ENCODE results near the gene SUMO3. TPM values are rescaled to one million over a fixed set of nuclear protein-coding genes. Genes with fewer than 3 reads are reported as not detected.
A peak's percentile ranks its signal among the peaks of the same experiment; 100 is the strongest.

The SUMO3 gene
- total and polyA plus RNA-seq, 4 donors: 66.8 to 159 (median 112) TPM

GRCh38 chr21:44805226-44805625, 12.6 kb downstream of the SUMO3 start:
- no peaks in the 10 kb centered on the region for H3K27me3 ChIP-seq (ENCODE audit: control insufficient read depth, insufficient read depth, low read length)
- WGBS (ENCODE audit: insufficient coverage): 82% methylated on average over 2 of the region's 4 CpGs
- H3K36me3 ChIP-seq (ENCODE audit: control insufficient read depth, insufficient read depth, low read length): peaks cover 46% of the 10 kb centered on the region
- H3K9me3 ChIP-seq (ENCODE audit: control insufficient read depth, insufficient read depth, low read length): no peaks in the 10 kb centered on the region
- peaks cover 15% of the 10 kb centered on the region for H3K4me1 ChIP-seq (ENCODE audit: control insufficient read depth, insufficient read depth, low read length)
- no peak for DNase-seq (ENCODE audit: low read depth in 4 of 6, low spot score in 6 of 6)
- H3K27ac ChIP-seq (ENCODE audit: low read depth, low read length): no peak overlapping the region
- H3K4me3 ChIP-seq (ENCODE audit: low read depth, low read length): no peak overlapping the region

GRCh38 chr21:44804762-44805161, 13.1 kb downstream of the SUMO3 start:
- no peak for DNase-seq (ENCODE audit: low read depth in 4 of 6, low spot score in 6 of 6)
- peaks cover 42% of the 10 kb centered on the region for H3K36me3 ChIP-seq (ENCODE audit: control insufficient read depth, insufficient read depth, low read length)
- H3K9me3 ChIP-seq (ENCODE audit: control insufficient read depth, insufficient read depth, low read length): no peaks in the 10 kb centered on the region
- 59% methylated on average over 5 of the region's 6 CpGs for WGBS (ENCODE audit: insufficient coverage)
- H3K4me3 ChIP-seq (ENCODE audit: low read depth, low read length): no peak overlapping the region
- H3K27me3 ChIP-seq (ENCODE audit: control insufficient read depth, insufficient read depth, low read length): no peaks in the 10 kb centered on the region
- H3K4me1 ChIP-seq (ENCODE audit: control insufficient read depth, insufficient read depth, low read length): peaks cover 15% of the 10 kb centered on the region
- H3K27ac ChIP-seq (ENCODE audit: low read depth, low read length): no peak overlapping the region

GRCh38 chr21:44803651-44804050, 14.2 kb downstream of the SUMO3 start:
- Histone ChIP-seq H3K27me3 (ENCODE audit: control insufficient read depth, insufficient read depth, low read length) (no peaks in the 10 kb centered on the region), H3K36me3 (ENCODE audit: control insufficient read depth, insufficient read depth, low read length) (peaks cover 32% of the 10 kb centered on the region), H3K4me1 (ENCODE audit: control insufficient read depth, insufficient read depth, low read length) (peaks cover 15% of the 10 kb centered on the region), H3K4me3 (ENCODE audit: low read depth, low read length) (no peak overlapping the region), H3K27ac (ENCODE audit: low read depth, low read length) (no peak overlapping the region), H3K9me3 (ENCODE audit: control insufficient read depth, insufficient read depth, low read length) (no peaks in the 10 kb centered on the region)
- 100% methylated on average over 1 of the region's 3 CpGs for WGBS (ENCODE audit: insufficient coverage)
- DNase-seq (ENCODE audit: low read depth in 4 of 6, low spot score in 6 of 6): no peak

DNA sequence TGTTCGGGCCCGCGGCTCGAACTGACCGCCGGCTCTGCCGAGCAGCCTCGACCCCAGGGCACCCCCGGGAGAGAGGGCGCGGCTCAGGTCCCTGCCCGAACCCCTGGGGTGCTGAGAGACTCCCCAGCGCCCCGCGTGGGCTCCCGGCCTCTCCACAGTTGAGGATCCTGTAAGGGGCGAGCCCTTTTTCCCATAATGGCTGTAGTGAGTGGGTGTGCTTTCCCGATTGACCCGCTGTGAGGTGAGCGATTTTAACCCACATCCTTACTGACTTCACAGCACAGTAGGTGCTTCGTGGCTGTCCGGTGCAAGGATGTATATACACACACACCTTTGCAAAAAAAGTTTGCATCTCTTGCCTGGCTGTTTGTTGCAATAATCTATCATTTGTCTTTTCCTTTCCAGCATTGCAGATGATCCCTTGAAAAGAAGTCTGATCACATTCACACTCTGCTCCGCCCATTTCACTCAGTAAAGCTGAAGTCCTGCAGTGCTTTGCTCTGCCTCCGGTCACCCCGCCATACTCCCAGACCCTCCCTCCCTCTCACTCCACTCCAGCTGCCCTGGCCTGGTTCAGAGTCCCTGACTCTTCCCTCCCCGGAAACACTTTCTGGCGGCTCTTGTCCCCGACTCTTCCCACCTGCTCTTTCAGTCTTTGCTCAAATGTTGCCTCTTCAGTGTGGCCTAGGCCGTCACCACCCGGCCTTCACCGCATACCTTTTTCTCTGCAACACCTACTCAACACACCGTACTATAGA, 15.3 kb downstream of the SUMO3 start:
- no peak overlapping the region for H3K27ac ChIP-seq (ENCODE audit: low read depth, low read length)
- 16% methylated on average over 29 of the region's 32 CpGs for WGBS (ENCODE audit: insufficient coverage)

GRCh38 chr21:44801468-44802395, 16.1 kb downstream of the SUMO3 start, which contains the start of gene UBE2G2:
Gene UBE2G2, minus strand, starts transcription at chr21:44801820. Its CDS starts 72 bp downstream, at chr21:44801748.
- peaks cover 15% of the 10 kb centered on the region for H3K36me3 ChIP-seq (ENCODE audit: control insufficient read depth, insufficient read depth, low read length)
- peak within 1 kb of the TSS; percentile 77 for H3K4me3 ChIP-seq (ENCODE audit: low read depth, low read length)
- WGBS (ENCODE audit: insufficient coverage): under 1% methylated on average over 97 of the region's 97 CpGs
- H3K27me3 ChIP-seq (ENCODE audit: control insufficient read depth, insufficient read depth, low read length): no peaks in the 10 kb centered on the region
- H3K9me3 ChIP-seq (ENCODE audit: control insufficient read depth, insufficient read depth, low read length): no peaks in the 10 kb centered on the region
- no peak within 1 kb of the TSS for H3K27ac ChIP-seq (ENCODE audit: low read depth, low read length)
- peak in 5 of 6 donors; percentile 57 to 95 (median 80) for DNase-seq (ENCODE audit: low read depth in 4 of 6, low spot score in 6 of 6)
- H3K4me1 ChIP-seq (ENCODE audit: control insufficient read depth, insufficient read depth, low read length): peaks cover 15% of the 10 kb centered on the region

More for the DNA sequence above, 15.3 kb downstream of the SUMO3 start:
- Histone ChIP-seq H3K4me1 (ENCODE audit: control insufficient read depth, insufficient read depth, low read length) (peaks cover 15% of the 10 kb centered on the region), H3K27me3 (ENCODE audit: control insufficient read depth, insufficient read depth, low read length) (no peaks in the 10 kb centered on the region), H3K36me3 (ENCODE audit: control insufficient read depth, insufficient read depth, low read length) (peaks cover 21% of the 10 kb centered on the region), H3K4me3 (ENCODE audit: low read depth, low read length) (peak overlapping the region; percentile 77), H3K9me3 (ENCODE audit: control insufficient read depth, insufficient read depth, low read length) (no peaks in the 10 kb centered on the region)
- DNase-seq (ENCODE audit: low read depth in 4 of 6, low spot score in 6 of 6): no peak

DNA sequence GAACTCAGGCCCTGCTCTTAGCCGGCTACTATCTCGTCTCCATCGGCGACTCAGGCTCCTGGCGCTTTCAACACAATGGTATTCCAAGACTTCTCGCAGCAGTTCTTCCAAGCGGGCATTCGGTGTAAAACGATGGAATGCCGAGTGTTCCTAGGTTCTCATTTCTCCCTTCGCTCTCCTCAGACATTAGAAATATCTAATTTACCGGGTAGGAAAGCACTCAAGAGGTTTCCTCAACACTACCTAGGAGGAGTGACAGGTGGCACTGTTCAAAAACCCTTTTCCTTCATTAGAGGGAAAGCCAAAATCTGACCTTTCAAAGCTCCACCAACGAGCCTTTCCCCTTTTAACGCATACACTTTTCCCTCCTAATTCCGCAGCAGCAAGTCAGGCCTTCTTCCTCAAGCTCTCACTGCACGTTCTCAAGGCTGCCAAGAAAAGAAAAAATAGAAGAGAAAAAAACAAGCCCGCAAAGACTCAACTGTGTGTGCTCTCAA, 16.8 kb downstream of the SUMO3 start:
- Histone ChIP-seq H3K27ac (ENCODE audit: low read depth, low read length) (no peak overlapping the region), H3K9me3 (ENCODE audit: control insufficient read depth, insufficient read depth, low read length) (no peaks in the 10 kb centered on the region), H3K4me3 (ENCODE audit: low read depth, low read length) (peak overlapping the region; percentile 77), H3K27me3 (ENCODE audit: control insufficient read depth, insufficient read depth, low read length) (no peaks in the 10 kb centered on the region), H3K4me1 (ENCODE audit: control insufficient read depth, insufficient read depth, low read length) (peaks cover 15% of the 10 kb centered on the region), H3K36me3 (ENCODE audit: control insufficient read depth, insufficient read depth, low read length) (peaks cover 9% of the 10 kb centered on the region)
- WGBS (ENCODE audit: insufficient coverage): 1% methylated on average over 17 of the region's 17 CpGs
- DNase-seq (ENCODE audit: low read depth in 4 of 6, low spot score in 6 of 6): peak in 1 of 6 donors; percentile 53

GRCh38 chr21:44800103-44800502, 17.8 kb downstream of the SUMO3 start:
- no peaks in the 10 kb centered on the region for H3K9me3 ChIP-seq (ENCODE audit: control insufficient read depth, insufficient read depth, low read length)
- H3K4me1 ChIP-seq (ENCODE audit: control insufficient read depth, insufficient read depth, low read length): peaks cover 15% of the 10 kb centered on the region
- no peak overlapping the region for H3K4me3 ChIP-seq (ENCODE audit: low read depth, low read length)
- peak in 2 of 6 donors; percentile 43 to 44 for DNase-seq (ENCODE audit: low read depth in 4 of 6, low spot score in 6 of 6)
- H3K36me3 ChIP-seq (ENCODE audit: control insufficient read depth, insufficient read depth, low read length): peaks cover 2% of the 10 kb centered on the region
- H3K27ac ChIP-seq (ENCODE audit: low read depth, low read length): no peak overlapping the region
- 78% methylated on average over 6 of the region's 12 CpGs for WGBS (ENCODE audit: insufficient coverage)
- H3K27me3 ChIP-seq (ENCODE audit: control insufficient read depth, insufficient read depth, low read length): no peaks in the 10 kb centered on the region

DNA sequence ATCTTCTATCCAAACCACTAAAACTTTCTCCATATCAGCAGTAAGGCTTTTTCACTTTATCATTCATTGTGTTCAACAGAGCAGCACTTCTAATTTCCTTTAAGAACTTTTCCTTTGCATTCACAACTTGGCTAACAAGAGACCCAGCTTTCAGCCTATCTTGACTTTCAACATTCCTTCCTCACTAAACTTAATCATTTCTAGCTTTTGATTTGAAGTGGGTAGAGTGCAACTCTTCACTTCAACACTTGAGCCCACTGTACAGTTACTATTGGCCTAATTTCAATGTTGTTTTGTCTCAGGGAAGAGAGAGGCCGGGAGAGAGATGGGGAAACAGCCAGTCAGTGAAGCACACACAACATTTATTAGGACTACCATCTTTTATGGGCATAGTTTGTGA, 18.2 kb downstream of the SUMO3 start:
- WGBS (ENCODE audit: insufficient coverage): no CpG with 5 or more reads among the region's 1 CpG
- no peaks in the 10 kb centered on the region for H3K9me3 ChIP-seq (ENCODE audit: control insufficient read depth, insufficient read depth, low read length)
- no peak overlapping the region for H3K27ac ChIP-seq (ENCODE audit: low read depth, low read length)
- DNase-seq (ENCODE audit: low read depth in 4 of 6, low spot score in 6 of 6): no peak
- peaks cover 15% of the 10 kb centered on the region for H3K4me1 ChIP-seq (ENCODE audit: control insufficient read depth, insufficient read depth, low read length)
- peaks cover 2% of the 10 kb centered on the region for H3K36me3 ChIP-seq (ENCODE audit: control insufficient read depth, insufficient read depth, low read length)
- H3K27me3 ChIP-seq (ENCODE audit: control insufficient read depth, insufficient read depth, low read length): no peaks in the 10 kb centered on the region
- no peak overlapping the region for H3K4me3 ChIP-seq (ENCODE audit: low read depth, low read length)

DNA sequence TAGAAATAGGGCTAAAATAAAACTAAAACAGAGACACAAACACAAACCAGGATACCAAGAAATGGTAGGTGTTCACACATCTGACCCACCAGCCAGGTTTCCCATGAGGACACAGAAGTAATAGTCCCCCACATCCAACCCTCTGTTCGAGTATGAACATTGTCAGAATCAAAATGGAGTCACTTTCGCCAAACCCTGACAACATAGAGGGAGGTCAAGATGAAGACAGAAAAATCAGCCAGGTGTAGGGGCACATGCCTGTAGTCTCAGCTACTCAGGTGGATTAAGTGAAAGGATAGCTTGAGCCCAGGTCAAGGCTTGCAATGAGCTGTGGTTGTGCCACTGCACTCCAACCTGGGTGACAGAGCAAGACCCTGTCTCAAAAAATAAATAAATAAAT, 20.1 kb downstream of the SUMO3 start:
- no peak overlapping the region for H3K4me3 ChIP-seq (ENCODE audit: low read depth, low read length)
- DNase-seq (ENCODE audit: low read depth in 4 of 6, low spot score in 6 of 6): no peak
- peaks cover 16% of the 10 kb centered on the region for H3K4me1 ChIP-seq (ENCODE audit: control insufficient read depth, insufficient read depth, low read length)
- WGBS (ENCODE audit: insufficient coverage): no CpG with 5 or more reads among the region's 2 CpGs
- H3K27me3 ChIP-seq (ENCODE audit: control insufficient read depth, insufficient read depth, low read length): no peaks in the 10 kb centered on the region
- H3K27ac ChIP-seq (ENCODE audit: low read depth, low read length): no peak overlapping the region
- no peaks in the 10 kb centered on the region for H3K9me3 ChIP-seq (ENCODE audit: control insufficient read depth, insufficient read depth, low read length)
- H3K36me3 ChIP-seq (ENCODE audit: control insufficient read depth, insufficient read depth, low read length): peaks cover 2% of the 10 kb centered on the region
